ENCODE measurements around the gene INCENP.
"Not testable (repeated sequence)": the region's sequence is repeated elsewhere in the genome, so short reads cannot be mapped to it uniquely, and the experiment has no call there.

The INCENP gene

GRCh38 chr11:62123669-62124185, at the start of gene INCENP:
Gene INCENP, plus strand, starts transcription at chr11:62124011. Its CDS starts 4,151 bp downstream, at chr11:62128162.
- peak; percentile 97 for DNase-seq

- no peak for DNase-seq
These were observed 48.4 kb upstream of the INCENP start for GRCh38 chr11:62075438-62075837.

DNA sequence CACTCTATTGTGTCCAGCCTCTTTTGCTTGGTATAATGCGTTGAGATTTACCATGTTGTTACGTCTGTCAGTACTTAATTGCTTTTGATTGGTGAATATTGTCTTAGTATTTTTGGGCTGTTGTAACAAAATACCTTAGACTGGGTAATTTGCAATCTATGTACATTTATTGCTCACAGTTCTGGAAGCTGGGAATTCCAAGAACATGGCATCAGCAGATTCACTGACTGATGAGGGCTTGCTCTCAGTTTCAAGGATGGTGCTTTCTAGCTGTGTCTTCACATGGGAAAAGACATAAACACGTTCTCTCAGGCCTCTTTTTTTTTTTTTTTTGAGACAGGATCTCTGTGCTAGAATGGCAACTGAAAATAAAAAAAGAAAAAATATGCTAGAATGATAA, 46.7 kb upstream of the INCENP start:
- DNase-seq: no peak

GRCh38 chr11:62081378-62082291, 42.2 kb upstream of the INCENP start:
- DNase-seq: peak; percentile 89

- no peak for DNase-seq
These were observed 41.5 kb upstream of the INCENP start for GRCh38 chr11:62082292-62082657.

- not testable (repeated sequence) for DNase-seq
These were observed 39.0 kb upstream of the INCENP start for GRCh38 chr11:62084801-62085200.

- DNase-seq: no peak
These were observed 36.1 kb upstream of the INCENP start for GRCh38 chr11:62087694-62088093.

DNA sequence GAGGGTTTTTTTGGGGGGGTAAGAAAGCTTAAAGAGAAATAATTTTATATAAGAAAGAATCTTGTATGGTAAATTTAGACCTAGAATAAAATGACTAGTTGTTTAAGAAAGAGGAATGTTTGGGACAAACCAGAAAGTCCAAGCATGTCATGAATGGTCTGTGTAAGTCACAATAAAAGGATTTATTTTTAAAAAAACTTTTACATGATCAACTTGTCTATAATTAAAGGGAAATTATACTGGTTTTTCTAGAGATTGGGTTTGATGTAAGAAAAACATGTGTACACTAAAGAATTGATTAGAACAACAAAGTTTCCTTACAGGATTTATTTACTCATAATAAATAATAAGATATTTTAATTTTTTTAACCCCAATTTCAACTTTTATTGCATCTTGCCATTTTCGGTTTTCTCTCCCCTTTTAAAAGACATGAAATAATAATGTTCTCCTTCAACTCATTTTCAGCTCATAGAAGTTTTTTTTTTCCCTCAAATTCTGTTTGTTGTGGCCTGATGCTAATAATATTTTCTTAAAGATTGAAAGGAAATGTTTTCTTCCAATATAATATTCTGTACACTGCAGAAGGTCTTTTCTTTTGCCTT, 35.4 kb upstream of the INCENP start:
- no peak for DNase-seq

- no peak for DNase-seq
These were observed 20.7 kb upstream of the INCENP start for GRCh38 chr11:62103141-62103540.

DNA sequence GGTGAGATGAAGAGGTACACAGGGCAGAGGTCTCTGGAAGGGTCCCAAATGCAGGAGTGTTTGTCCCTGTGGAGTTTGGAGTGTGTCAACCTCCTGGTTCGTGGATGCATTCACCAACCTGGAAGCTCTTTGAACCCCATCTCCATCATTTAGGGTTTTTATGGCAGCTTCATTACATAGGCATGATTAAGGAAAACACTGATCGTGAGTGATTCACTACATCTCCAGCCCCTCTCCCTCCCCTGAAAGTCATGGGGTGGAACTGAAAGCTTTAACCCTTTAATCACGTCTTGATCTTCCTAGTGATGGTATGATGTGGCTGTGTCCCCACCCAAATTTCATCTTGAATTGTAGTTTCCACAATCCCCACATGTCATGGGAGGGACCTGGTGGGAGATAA, 19.8 kb upstream of the INCENP start:
- DNase-seq: no peak

GRCh38 chr11:62104816-62105653, 18.8 kb upstream of the INCENP start:
- no peak for DNase-seq

DNA sequence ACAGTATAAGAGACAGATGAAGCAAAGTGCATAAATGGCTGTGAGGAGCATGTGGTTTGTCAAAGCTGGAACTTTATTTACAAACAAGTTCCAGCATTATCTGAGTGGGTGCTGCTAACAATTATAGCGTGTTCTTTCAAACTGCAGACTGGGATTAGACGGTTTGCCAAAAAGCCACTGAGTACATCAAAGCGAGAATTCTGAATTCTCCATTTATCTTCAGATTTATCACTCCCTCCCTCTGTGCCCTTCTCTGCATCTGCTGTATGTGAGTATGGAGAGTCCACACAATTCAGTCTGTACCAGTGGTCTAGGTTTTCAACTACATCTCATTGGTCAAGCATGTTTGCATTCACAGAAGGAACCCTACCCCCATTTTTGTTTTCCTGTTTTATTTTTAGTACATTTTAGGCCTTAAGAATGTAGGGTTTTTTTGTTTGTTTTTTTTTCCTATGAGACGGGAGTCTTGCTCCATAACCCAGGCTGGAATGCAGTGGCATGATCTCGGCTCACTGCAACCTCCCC, 18.1 kb upstream of the INCENP start:
- DNase-seq: no peak

DNA sequence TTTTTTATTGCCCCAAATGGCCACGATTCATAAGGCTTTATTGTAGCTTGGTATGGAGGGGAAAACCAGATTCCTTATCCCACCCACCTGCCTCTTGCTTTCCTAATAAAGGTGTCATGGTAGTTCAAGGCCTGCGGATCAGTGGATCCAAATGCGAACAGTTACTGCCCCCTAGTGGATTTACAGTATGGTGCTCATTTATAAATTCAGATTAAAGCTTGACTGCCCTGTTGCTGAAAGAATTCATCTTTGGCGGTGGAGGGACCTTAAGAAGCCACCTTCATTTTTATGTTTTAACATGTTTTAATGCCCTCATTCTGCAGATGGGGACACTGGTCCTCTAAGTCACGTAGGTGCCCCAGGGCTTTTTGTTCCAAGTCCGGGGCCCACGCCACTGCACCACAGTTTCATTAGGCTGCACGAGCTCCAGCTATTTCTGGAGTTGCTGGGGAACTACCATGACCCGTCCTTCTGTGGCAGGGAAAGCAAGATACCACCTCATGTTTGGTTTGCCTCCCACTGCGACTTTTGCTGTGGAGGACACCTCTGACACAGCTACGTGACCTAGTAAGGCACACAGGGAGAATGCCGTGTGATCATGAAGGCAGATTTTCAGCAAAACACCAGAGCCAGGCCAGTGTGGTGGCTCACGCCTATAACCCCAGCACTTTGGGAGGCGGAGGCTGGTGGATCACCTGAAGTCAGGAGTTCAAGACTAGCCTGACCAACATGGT, 15.6 kb upstream of the INCENP start:
- peak; percentile 52 for DNase-seq

DNA sequence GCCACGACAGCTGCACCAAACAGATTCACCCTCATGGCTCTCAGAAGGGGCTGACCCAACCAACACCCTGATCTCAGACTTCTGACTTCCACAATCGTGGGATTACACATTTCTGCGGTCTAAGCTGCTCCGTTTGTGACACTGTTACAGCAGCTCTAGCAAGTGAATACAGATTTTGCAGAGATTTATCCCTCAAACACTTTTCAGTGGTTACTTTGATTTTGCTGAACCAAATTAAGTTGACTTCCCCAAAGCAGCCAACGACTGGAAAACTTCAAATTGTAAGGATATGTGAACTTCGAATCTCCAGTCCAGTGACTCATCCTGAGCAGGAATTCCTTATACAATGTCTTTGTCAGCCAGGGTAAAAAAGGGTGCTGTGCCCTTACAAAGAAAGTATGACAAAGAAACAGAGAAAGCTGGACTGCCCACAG, 14.8 kb upstream of the INCENP start:
- no peak for DNase-seq

- DNase-seq: no peak
These were observed 8.6 kb upstream of the INCENP start for GRCh38 chr11:62115085-62115694.

GRCh38 chr11:62116451-62116850, 7.4 kb upstream of the INCENP start:
- no peak for DNase-seq

GRCh38 chr11:62119569-62119968, 4.2 kb upstream of the INCENP start:
- DNase-seq: no peak

- no peak for DNase-seq
These were observed 3.8 kb upstream of the INCENP start for GRCh38 chr11:62120001-62120400.

DNA sequence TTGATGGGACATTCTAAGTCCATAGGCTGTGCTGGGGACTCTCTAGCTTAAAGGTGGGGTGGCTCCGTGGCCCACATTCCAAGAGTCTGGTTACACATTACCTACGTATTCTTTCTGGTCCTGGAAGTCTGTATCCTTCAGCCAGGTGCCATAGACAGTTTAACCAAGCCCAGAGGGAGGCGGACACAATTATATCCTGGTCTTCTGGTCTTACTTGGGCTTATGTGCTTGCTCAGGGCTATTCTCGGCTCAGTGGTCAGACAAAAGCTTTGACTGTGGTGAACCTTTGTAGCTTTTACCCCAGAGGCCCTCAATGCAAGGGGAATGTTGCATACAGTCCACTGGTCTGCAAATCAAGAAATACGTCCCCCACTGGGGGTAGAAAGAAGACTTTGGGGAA, 3.4 kb upstream of the INCENP start:
- DNase-seq: no peak

DNA sequence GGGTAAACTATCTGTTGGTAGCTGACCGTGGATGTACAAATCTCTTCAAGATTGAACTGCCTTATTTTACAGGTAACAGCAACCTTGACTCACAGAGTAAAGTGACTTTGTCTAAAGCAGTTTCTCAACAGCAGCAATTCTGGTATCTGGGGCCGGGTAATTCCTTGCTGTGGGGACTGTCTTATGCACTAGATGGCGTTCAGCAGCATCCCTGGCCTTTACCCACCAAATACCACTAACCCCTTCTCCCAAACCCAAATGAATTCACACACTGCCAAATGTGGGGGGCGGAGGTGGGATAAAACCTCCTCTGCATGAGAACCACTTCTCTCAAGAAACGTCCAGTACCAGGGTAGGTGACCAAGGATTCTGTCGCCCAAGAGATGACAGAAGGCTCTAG, 1.7 kb upstream of the INCENP start:
- peak; percentile 40 for DNase-seq

Measured in right forelimb (tissue), 1 donor.